Gastrocnemius medialis (tissue), 4 donors: ENCODE measurements around the gene KIF11.

Experiments
- POLR2A ChIP-seq, 2 donors: fragments of 450-650 bp; IDR thresholded peaks; one replicate each; pipeline ENCODE4 v1.6.1; 2017; ENCODE audit warnings: antibody characterized with exemption in 2 of 2, mild to moderate bottlenecking in 2 of 2, moderate library complexity in 2 of 2
- TF ChIP-seq, protein P1 (sequence below), 5 experiments: fragments of 450-650 bp in 3 of 5; fragments of 200-600 bp in 2 of 5; sonication (generic) in 2 of 5; IDR thresholded peaks in 4 of 5; conservative IDR thresholded peaks in 1 of 5; 1 replicate in 4 of 5; 2 replicates in 1 of 5; pipeline ENCODE4 v1.5.1; 2016 to 2019; ENCODE audit warnings: antibody characterized with exemption in 5 of 5, mild to moderate bottlenecking in 3 of 5, moderate library complexity in 3 of 5

DNA sequence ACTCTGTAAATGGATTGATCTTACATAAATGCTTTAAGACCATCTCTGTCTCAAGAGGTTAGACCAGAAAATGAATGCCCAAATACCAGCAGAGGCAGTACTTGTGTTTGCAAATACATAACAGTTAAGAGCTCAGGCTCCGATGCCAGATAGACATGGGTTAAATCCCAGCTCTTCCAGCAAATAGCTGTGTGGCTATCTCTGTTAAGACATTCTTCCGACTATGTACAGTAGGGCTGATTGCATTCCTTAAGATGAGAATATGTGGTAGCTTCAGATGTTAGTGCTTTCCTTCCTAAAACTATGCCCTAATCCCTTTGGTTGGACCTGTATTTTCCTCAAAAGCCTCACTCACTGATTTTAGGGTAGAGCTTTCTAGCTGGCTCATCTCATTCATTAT is 21.3 kb upstream of the KIF11 start:
- TF ChIP-seq, protein P1, sequence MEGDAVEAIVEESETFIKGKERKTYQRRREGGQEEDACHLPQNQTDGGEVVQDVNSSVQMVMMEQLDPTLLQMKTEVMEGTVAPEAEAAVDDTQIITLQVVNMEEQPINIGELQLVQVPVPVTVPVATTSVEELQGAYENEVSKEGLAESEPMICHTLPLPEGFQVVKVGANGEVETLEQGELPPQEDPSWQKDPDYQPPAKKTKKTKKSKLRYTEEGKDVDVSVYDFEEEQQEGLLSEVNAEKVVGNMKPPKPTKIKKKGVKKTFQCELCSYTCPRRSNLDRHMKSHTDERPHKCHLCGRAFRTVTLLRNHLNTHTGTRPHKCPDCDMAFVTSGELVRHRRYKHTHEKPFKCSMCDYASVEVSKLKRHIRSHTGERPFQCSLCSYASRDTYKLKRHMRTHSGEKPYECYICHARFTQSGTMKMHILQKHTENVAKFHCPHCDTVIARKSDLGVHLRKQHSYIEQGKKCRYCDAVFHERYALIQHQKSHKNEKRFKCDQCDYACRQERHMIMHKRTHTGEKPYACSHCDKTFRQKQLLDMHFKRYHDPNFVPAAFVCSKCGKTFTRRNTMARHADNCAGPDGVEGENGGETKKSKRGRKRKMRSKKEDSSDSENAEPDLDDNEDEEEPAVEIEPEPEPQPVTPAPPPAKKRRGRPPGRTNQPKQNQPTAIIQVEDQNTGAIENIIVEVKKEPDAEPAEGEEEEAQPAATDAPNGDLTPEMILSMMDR (IDR thresholded peaks at IDR 0.05 in 4 of 5, conservative IDR thresholded peaks at IDR 0.05 in 1 of 5): no peak
- TF ChIP-seq POLR2A (IDR thresholded peaks at IDR 0.05): no peak
